Activated gamma-delta T cell treated with Interleukin-2 at 50 U/mL for 16 hours (primary cell): ENCODE measurements around the gene BCL11A.

ENCODE experiments used
- DNase-seq: peaks from one replicate; pipeline ENCODE4 v3.0.0-alpha.2; 2020

BCL11A gene

GRCh38 chr2:60541056-60541651 lies 12.3 kb downstream of the BCL11A start:
- DNase-seq = no peak

GRCh38 chr2:60540074-60540473 lies 13.4 kb downstream of the BCL11A start:
- DNase-seq = no peak

- no peak for DNase-seq
Measured at GRCh38 chr2:60539140-60539539, 14.3 kb downstream of the BCL11A start.

GRCh38 chr2:60538101-60538500 lies 15.4 kb downstream of the BCL11A start:
- no peak for DNase-seq

GRCh38 chr2:60536746-60537145 lies 16.7 kb downstream of the BCL11A start:
- no peak for DNase-seq

GRCh38 chr2:60535685-60536312 lies 17.7 kb downstream of the BCL11A start:
- no peak for DNase-seq

GRCh38 chr2:60534892-60535684 lies 18.4 kb downstream of the BCL11A start:
- no peak for DNase-seq

- no peak for DNase-seq
Measured at GRCh38 chr2:60534052-60534685, 19.3 kb downstream of the BCL11A start.

- DNase-seq = no peak
Measured at GRCh38 chr2:60533101-60534051, 20.1 kb downstream of the BCL11A start.

GRCh38 chr2:60532421-60532820 lies 21.0 kb downstream of the BCL11A start:
- DNase-seq = no peak

- DNase-seq = no peak
Measured at GRCh38 chr2:60531701-60532133, 21.7 kb downstream of the BCL11A start.

- no peak for DNase-seq
Measured at GRCh38 chr2:60530660-60531281, 22.7 kb downstream of the BCL11A start.

- no peak for DNase-seq
Measured at GRCh38 chr2:60529785-60530627, 23.4 kb downstream of the BCL11A start.

- no peak for DNase-seq
Measured at GRCh38 chr2:60529136-60529784, 24.2 kb downstream of the BCL11A start.

- no peak for DNase-seq
Measured at GRCh38 chr2:60528281-60529020, 25.0 kb downstream of the BCL11A start.

GRCh38 chr2:60527762-60528161 lies 25.7 kb downstream of the BCL11A start:
- no peak for DNase-seq

GRCh38 chr2:60526623-60527022 lies 26.8 kb downstream of the BCL11A start:
- DNase-seq = no peak

- no peak for DNase-seq
Measured at GRCh38 chr2:60525899-60526298, 27.6 kb downstream of the BCL11A start.

GRCh38 chr2:60524874-60525273 lies 28.6 kb downstream of the BCL11A start:
- no peak for DNase-seq

GRCh38 chr2:60523963-60524362 lies 29.5 kb downstream of the BCL11A start:
- no peak for DNase-seq
